ENCODE results near the gene FKBP15. TPM values are rescaled to one million over a fixed set of nuclear protein-coding genes. Genes with fewer than 3 reads are reported as not detected.

Gene FKBP15
- total RNA-seq, 4 donors from 2014 or later: 13.3 to 17.5 (median 14.5) TPM

- no peak overlapping the region for H3K4me3 ChIP-seq
- H3K27ac ChIP-seq: no peak overlapping the region
- H3K36me3 ChIP-seq: peaks cover 0 to 94% of the 10 kb centered on the region in 2 donors
- no peaks in the 10 kb centered on the region for H3K27me3 ChIP-seq
- ATAC-seq (no peak), DNase-seq (no peak)
- TF ChIP-seq POLR2A (IDR thresholded peaks at IDR 0.05): no peak
- TF ChIP-seq CTCF (IDR thresholded peaks at IDR 0.05 in 4 of 5, conservative IDR thresholded peaks at IDR 0.05 in 1 of 5): no peak
- no peaks in the 10 kb centered on the region for H3K9me3 ChIP-seq
- no peaks in the 10 kb centered on the region for H3K4me1 ChIP-seq
- intact Hi-C loops (cut with DNase I; ENCODE audit: low total_unique reads): loop anchor here (5.0 kb wide), 1 partner anchor 752 kb away; no protein-coding TSS in a partner anchor
- in situ Hi-C loops (cut with MboI; ENCODE audit: low sequenced_read_pairs in 4 of 4): no loop called here
These were observed 41.2 kb downstream of the FKBP15 start for GRCh38 chr9:113179839-113180238.

GRCh38 chr9:113178087-113178486 lies 43.0 kb downstream of the FKBP15 start:
- no peak for DNase-seq
- Histone ChIP-seq H3K27ac (no peak overlapping the region), H3K27me3 (no peaks in the 10 kb centered on the region), H3K4me3 (no peak overlapping the region), H3K4me1 (no peaks in the 10 kb centered on the region), H3K9me3 (no peaks in the 10 kb centered on the region), H3K36me3 (peaks cover 0 to 91% of the 10 kb centered on the region in 2 donors)
- in situ Hi-C loops (cut with MboI; ENCODE audit: low sequenced_read_pairs in 4 of 4) (no loop called here), intact Hi-C loops (cut with DNase I; ENCODE audit: low total_unique reads) (no loop called here)
- no peak for TF ChIP-seq POLR2A (IDR thresholded peaks at IDR 0.05)
- TF ChIP-seq CTCF (IDR thresholded peaks at IDR 0.05 in 4 of 5, conservative IDR thresholded peaks at IDR 0.05 in 1 of 5): no peak
- ATAC-seq: no peak

- intact Hi-C loops (cut with DNase I; ENCODE audit: low total_unique reads): no loop called here
- Histone ChIP-seq H3K4me1 (no peaks in the 10 kb centered on the region), H3K27me3 (no peaks in the 10 kb centered on the region), H3K9me3 (no peaks in the 10 kb centered on the region), H3K4me3 (no peak overlapping the region), H3K27ac (no peak overlapping the region), H3K36me3 (peaks cover 0 to 91% of the 10 kb centered on the region in 2 donors)
- no peak for TF ChIP-seq CTCF (IDR thresholded peaks at IDR 0.05 in 4 of 5, conservative IDR thresholded peaks at IDR 0.05 in 1 of 5)
- ATAC-seq (no peak), DNase-seq (no peak)
- in situ Hi-C loops (cut with MboI; ENCODE audit: low sequenced_read_pairs in 4 of 4): no loop called here
These were observed 43.8 kb downstream of the FKBP15 start for GRCh38 chr9:113177251-113177650.

- ATAC-seq: no peak
- Histone ChIP-seq H3K27me3 (no peaks in the 10 kb centered on the region), H3K9me3 (no peaks in the 10 kb centered on the region), H3K27ac (no peak overlapping the region), H3K4me1 (no peaks in the 10 kb centered on the region), H3K36me3 (peaks cover 0 to 88% of the 10 kb centered on the region in 2 donors), H3K4me3 (no peak overlapping the region)
- intact Hi-C loops (cut with DNase I; ENCODE audit: low total_unique reads): no loop called here
- no peak for DNase-seq
- TF ChIP-seq CTCF (IDR thresholded peaks at IDR 0.05 in 4 of 5, conservative IDR thresholded peaks at IDR 0.05 in 1 of 5) (no peak), POLR2A (IDR thresholded peaks at IDR 0.05) (no peak)
- in situ Hi-C loops (cut with MboI; ENCODE audit: low sequenced_read_pairs in 4 of 4): no loop called here
These were observed 44.3 kb downstream of the FKBP15 start for GRCh38 chr9:113176803-113177202.

DNA sequence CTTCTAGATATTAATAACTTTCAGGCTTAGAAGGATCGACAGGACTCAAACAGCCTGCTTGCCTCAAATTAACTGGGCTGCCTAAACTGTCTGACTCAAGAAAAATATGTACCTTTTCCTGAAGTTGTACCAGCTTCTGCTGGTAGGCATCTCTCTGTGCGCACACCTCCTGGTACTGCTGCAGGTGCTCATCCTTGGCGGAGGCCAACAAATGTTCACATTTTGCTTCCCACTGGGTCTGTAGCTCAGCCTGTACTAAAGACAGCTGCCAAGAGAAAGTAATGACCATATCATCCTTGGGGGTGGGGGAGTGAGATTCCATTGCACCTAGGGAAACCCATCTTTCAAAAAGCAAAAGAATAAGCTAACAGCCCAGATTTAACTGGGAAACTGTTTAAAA lies 47.7 kb downstream of the FKBP15 start:
- in situ Hi-C loops (cut with MboI; ENCODE audit: low sequenced_read_pairs in 4 of 4) (no loop called here), intact Hi-C loops (cut with DNase I; ENCODE audit: low total_unique reads) (no loop called here)
- no peak for DNase-seq
- no peaks in the 10 kb centered on the region for H3K4me1 ChIP-seq
- no peak overlapping the region for H3K4me3 ChIP-seq
- no peak for ATAC-seq
- no peaks in the 10 kb centered on the region for H3K27me3 ChIP-seq
- no peak overlapping the region for H3K27ac ChIP-seq
- H3K36me3 ChIP-seq: peaks cover 6 to 90% of the 10 kb centered on the region in 2 donors
- H3K9me3 ChIP-seq: no peaks in the 10 kb centered on the region
- TF ChIP-seq CTCF (IDR thresholded peaks at IDR 0.05 in 4 of 5, conservative IDR thresholded peaks at IDR 0.05 in 1 of 5) (no peak), POLR2A (IDR thresholded peaks at IDR 0.05) (no peak)
